Measurements from ENCODE around the gene JKAMP. TPM values are rescaled to one million over a fixed set of nuclear protein-coding genes. Genes with fewer than 3 reads are reported as not detected.

Gene JKAMP
- total and polyA plus RNA-seq, 4 donors, result 19.7 to 65.1 (median 32.5) TPM

GRCh38 chr14:59451849-59452248, 32.5 kb upstream of the JKAMP start:
- TF ChIP-seq RAD21 (IDR thresholded peaks at IDR 0.05) (no peak), EGR1 (IDR thresholded peaks at IDR 0.05; ENCODE audit: low read depth in 2 of 2) (no peak), HNF4A (conservative IDR thresholded peaks at IDR 0.05) (no peak), NR2F2 (IDR thresholded peaks at IDR 0.05) (no peak), ZBTB33 (IDR thresholded peaks at IDR 0.05) (no peak), JUND (IDR thresholded peaks at IDR 0.05) (no peak), FOXA2 (IDR thresholded peaks at IDR 0.05) (no peak), HNF4G (IDR thresholded peaks at IDR 0.05) (no peak), RXRA (IDR thresholded peaks at IDR 0.05) (no peak), FOXA1 (IDR thresholded peaks at IDR 0.05) (no peak), MAX (IDR thresholded peaks at IDR 0.05) (no peak)
- DNase-seq (ENCODE audit: low spot score), result no peak
- no peak overlapping the region for H3K9ac ChIP-seq (ENCODE audit: low read depth in 1 of 2, low read length in 2 of 2)
- H3K27ac ChIP-seq (ENCODE audit: low read depth in 1 of 2, low read length in 2 of 2), result no peak overlapping the region
- H3K27me3 ChIP-seq (ENCODE audit: control insufficient read depth in 4 of 4, insufficient read depth in 4 of 4, low read length in 3 of 4), result no peaks in the 10 kb centered on the region
- no peaks in the 10 kb centered on the region for H3K4me1 ChIP-seq (ENCODE audit: control insufficient read depth in 4 of 4, insufficient read depth in 4 of 4, low read length in 3 of 4)
- H3K36me3 ChIP-seq (ENCODE audit: control insufficient read depth in 4 of 4, insufficient read depth in 3 of 4, low read depth in 1 of 4, low read length in 3 of 4), result peaks cover 0 to 2% (median under 1%) of the 10 kb centered on the region in 4 donors
- WGBS, result 98% methylated on average over 1 of the region's 1 CpG
- no peak overlapping the region for H3K4me3 ChIP-seq (ENCODE audit: low read depth in 1 of 3, low read length in 3 of 3)
- H3K9me3 ChIP-seq (ENCODE audit: control insufficient read depth in 4 of 4, low read length in 3 of 4), result no peaks in the 10 kb centered on the region

- TF ChIP-seq MAX (IDR thresholded peaks at IDR 0.05), result no peak
- Histone ChIP-seq H3K36me3 (ENCODE audit: control insufficient read depth in 4 of 4, insufficient read depth in 3 of 4, low read depth in 1 of 4, low read length in 3 of 4) (peaks cover 0 to 2% (median under 1%) of the 10 kb centered on the region in 4 donors), H3K9ac (ENCODE audit: low read depth in 1 of 2, low read length in 2 of 2) (no peak overlapping the region), H3K4me3 (ENCODE audit: low read depth in 1 of 3, low read length in 3 of 3) (no peak overlapping the region), H3K27ac (ENCODE audit: low read depth in 1 of 2, low read length in 2 of 2) (no peak overlapping the region), H3K4me1 (ENCODE audit: control insufficient read depth in 4 of 4, insufficient read depth in 4 of 4, low read length in 3 of 4) (no peaks in the 10 kb centered on the region), H3K9me3 (ENCODE audit: control insufficient read depth in 4 of 4, low read length in 3 of 4) (no peaks in the 10 kb centered on the region), H3K27me3 (ENCODE audit: control insufficient read depth in 4 of 4, insufficient read depth in 4 of 4, low read length in 3 of 4) (no peaks in the 10 kb centered on the region)
- WGBS, result 82% methylated on average over 2 of the region's 2 CpGs
- DNase-seq (ENCODE audit: low spot score), result no peak
Observed at GRCh38 chr14:59454139-59454538, 30.2 kb upstream of the JKAMP start.

DNA sequence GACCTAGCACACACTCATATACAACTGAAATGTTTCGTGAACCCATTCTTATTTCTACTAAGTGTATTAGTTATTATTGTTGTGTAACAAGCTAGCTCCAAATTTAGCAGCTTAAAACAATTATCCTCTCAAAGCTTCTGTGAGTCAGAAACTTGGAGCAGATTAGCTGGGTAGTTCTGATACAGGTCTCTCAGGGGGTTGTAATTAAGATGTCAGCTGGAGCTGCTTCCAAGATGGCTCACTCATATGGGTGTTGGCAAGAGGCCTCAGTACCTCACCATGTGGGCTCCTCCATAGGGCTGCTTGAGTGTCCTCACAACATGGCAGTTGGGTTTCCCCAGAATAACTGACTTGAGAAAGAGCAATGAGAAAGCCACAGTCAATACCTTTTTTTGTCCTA, 28.9 kb upstream of the JKAMP start:
- Histone ChIP-seq H3K4me3 (ENCODE audit: low read depth in 1 of 3, low read length in 3 of 3) (no peak overlapping the region), H3K9me3 (ENCODE audit: control insufficient read depth in 4 of 4, low read length in 3 of 4) (no peaks in the 10 kb centered on the region), H3K9ac (ENCODE audit: low read depth in 1 of 2, low read length in 2 of 2) (no peak overlapping the region), H3K4me1 (ENCODE audit: control insufficient read depth in 4 of 4, insufficient read depth in 4 of 4, low read length in 3 of 4) (no peaks in the 10 kb centered on the region), H3K36me3 (ENCODE audit: control insufficient read depth in 4 of 4, insufficient read depth in 3 of 4, low read depth in 1 of 4, low read length in 3 of 4) (peaks cover 0 to 3% (median 1%) of the 10 kb centered on the region in 4 donors), H3K27ac (ENCODE audit: low read depth in 1 of 2, low read length in 2 of 2) (no peak overlapping the region), H3K27me3 (ENCODE audit: control insufficient read depth in 4 of 4, insufficient read depth in 4 of 4, low read length in 3 of 4) (no peaks in the 10 kb centered on the region)
- 97% methylated on average over 1 of the region's 1 CpG for WGBS
- no peak for DNase-seq (ENCODE audit: low spot score)
- TF ChIP-seq CTCF (IDR thresholded peaks at IDR 0.05; ENCODE audit: low read depth, low read length, missing input control), result no peak
- TF ChIP-seq SP1 (IDR thresholded peaks at IDR 0.05), result no peak
- TF ChIP-seq, protein P1, sequence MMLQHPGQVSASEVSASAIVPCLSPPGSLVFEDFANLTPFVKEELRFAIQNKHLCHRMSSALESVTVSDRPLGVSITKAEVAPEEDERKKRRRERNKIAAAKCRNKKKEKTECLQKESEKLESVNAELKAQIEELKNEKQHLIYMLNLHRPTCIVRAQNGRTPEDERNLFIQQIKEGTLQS (IDR thresholded peaks at IDR 0.05), result no peak
- no peak for TF ChIP-seq FOXA2 (IDR thresholded peaks at IDR 0.05)
- TF ChIP-seq JUND (IDR thresholded peaks at IDR 0.05), result no peak
- TF ChIP-seq MAX (IDR thresholded peaks at IDR 0.05), result no peak
- no peak for TF ChIP-seq FOXA1 (IDR thresholded peaks at IDR 0.05)
- TF ChIP-seq GABPA (IDR thresholded peaks at IDR 0.05 in 1 of 2, conservative IDR thresholded peaks at IDR 0.05 in 1 of 2), result no peak
- no peak for TF ChIP-seq NR2F2 (IDR thresholded peaks at IDR 0.05)
- TF ChIP-seq REST (IDR thresholded peaks at IDR 0.05), result no peak
- TF ChIP-seq RXRA (IDR thresholded peaks at IDR 0.05), result no peak
- TF ChIP-seq TAF1 (conservative IDR thresholded peaks at IDR 0.05), result no peak
- no peak for TF ChIP-seq EGR1 (IDR thresholded peaks at IDR 0.05; ENCODE audit: low read depth in 2 of 2)
- no peak for TF ChIP-seq HNF4A (conservative IDR thresholded peaks at IDR 0.05)
- no peak for TF ChIP-seq YY1 (IDR thresholded peaks at IDR 0.05)
- no peak for TF ChIP-seq RAD21 (IDR thresholded peaks at IDR 0.05)
